HG02852 (cell line): ENCODE measurements around the gene MAT2A.

Experiments
- ATAC-seq: cut with Tn5 transposase; IDR thresholded peaks from one replicate; pipeline ENCODE4 v1.9.1; 2021; ENCODE audit warnings: mild to moderate bottlenecking, moderate library complexity; ENCODE audit not compliant: unreplicated experiment

MAT2A gene

DNA sequence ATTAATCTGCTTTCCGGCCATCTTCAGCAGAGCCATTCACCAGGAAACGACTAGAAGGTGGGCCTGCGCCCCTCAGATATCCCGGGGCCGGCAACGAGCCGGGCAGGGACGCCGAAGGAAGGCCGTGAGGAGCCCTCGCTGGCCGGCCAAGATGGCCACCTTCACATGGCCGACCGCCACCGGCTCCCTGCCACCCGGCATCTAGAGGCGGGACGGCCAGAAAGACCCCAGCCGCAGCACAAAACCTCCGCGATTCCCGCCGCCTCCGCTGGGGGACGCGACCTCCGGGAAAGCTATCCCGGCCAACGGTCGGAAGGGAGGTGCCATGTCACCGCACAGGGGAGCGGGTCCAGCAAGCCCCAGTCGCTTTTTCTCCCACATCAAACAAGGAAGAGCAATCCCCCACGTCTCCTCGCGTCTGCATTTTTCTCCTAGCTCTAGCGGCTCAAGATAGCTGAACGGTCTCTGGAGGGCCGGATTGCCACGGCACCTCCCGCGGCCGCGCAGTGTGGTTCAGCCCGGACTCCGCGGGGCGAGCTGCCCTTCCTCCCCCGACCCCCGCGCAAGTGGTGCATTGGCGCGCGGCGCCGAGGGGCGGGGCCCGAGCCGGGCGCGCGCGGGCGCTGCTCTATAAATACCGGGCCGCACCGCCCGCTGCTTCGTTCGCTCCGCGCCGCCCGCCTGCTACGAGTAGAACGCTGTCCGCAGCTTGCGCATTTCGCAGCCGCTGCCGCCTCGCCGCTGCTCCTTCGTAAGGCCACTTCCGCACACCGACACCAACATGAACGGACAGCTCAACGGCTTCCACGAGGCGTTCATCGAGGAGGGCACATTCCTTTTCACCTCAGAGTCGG lies at the start of gene MAT2A:
Gene MAT2A (plus strand): TSS at position 662 of the 854 bp plus-strand sequence. CDS start 120 bp downstream, at position 782.
- peak; percentile 72 for ATAC-seq

DNA sequence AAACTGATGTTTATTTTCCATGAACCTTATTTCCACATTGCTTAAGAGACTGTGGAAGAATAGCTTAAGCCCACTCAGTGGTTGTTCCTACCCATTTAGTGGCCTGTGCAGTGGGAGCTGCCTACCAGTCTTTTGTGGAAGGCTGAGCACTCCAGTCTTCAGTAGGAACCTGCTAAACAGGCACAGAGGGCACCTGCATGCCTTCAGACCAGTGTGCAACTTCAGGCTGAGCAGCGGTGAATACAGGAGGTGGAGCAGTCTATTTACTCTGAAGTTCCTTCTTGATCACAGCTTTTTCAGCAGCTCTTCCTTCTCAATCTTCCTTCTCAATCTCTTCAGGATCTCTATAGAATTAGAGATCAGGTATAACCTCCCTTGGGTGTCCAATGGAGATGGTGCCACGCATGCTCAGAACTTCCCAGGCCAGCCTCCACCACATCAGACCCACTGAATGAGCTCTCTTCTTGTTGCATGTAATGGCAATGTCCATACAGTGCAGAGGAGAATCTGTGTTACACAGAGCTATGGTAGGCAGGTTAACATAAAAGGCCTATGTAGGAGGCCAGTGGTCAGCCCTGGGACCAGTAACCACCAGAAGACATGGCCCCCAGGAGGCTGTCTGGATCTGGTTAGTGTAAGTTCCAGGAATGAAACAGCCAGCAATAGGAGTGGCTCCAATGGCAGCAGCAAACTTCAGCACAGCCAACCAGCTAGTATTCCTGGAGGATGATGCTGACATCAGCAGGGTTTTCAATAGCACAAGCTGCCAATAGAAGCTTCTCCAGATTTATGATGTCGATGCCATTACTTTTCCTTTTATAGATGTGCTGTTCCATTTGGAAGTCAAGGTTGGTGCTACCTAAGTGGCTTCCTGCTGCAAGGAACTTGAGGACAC lies 47.9 kb upstream of the MAT2A start:
- no peak for ATAC-seq

DNA sequence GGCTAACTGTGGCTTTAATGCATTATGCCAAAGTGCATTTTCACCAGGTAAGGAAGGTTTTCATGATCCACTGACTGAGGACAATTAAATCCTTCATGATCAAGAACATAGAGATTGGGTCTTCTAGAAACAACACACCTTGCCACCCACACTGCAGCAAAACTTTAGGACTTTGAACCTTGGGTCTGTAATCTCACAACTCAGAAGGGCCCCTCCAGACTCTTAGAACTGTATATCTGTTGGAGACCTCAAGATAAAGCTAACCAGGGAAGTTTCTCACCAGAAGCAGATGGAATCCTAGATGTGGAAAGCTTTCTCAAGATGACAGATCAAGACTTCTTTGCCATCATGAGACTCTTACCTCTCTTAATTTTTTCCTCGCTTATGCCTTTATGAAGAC lies 42.5 kb upstream of the MAT2A start:
- ATAC-seq: no peak

DNA sequence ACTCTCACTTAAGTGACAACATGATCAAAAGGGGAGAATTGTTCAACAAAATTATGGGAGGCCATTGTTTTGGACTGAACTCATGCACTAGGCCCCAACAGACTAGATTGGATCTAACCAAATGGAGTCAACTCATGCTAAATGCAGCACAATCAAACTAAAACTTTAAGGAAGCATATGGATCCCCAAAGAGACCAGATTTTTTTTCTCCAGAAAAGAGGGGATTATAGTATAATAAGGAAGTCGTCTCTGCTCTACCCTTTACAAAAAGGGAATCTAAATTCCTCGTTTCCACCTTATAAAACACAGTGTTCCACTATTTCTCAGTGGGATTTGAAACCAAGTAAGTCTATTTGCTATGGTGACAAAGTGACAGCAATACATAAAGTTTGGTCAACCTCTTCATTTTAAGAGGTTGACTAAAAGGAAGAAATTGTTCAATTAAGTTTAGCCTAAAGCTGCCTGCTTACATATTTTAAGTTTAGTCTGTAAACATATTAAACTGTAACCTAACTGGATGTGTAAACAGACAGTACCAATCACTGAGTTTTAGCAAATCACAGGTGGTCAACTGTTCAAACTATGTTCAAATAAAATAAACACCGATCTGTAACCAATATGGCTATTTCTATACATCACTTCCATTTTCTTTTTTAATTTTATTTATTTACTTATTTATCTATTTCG lies 40.9 kb upstream of the MAT2A start:
- no peak for ATAC-seq

DNA sequence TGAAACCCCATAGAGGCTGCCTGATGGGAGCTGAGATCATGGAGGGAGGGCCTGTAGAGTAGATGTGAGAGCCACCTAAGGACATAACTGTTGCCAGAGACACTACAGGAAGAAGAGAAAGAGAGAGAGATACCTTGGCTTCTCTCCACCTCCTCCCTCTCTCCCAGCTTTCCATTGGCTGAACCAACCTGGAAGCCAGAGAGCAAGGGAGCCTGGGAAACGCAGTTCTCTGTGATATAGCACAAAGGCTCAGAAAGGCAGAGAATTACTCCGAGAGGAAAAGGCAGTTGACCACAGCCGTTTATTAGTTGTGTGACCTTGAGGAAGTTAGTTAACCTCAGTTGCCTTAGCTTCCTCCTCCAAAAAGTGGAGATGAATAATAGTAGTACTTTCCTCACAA lies 37.7 kb upstream of the MAT2A start:
- ATAC-seq: no peak

DNA sequence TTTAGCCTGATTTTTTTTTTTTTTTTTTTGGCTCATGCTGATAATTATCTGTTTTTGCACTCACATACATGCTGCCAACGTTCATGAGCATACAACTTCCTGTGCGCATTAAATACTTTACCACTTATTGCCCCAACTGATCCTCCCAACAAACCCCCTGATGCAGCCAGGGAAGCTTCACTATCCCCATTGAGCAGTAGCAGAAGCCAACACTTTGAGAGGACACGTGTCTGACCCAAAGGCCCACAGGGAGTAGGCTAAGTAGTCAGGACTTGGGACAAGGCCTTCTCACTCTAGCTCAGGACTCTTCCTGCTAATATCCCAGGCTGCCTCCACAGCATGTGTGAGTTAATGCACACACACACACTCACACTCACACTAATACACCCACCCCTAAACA lies 36.2 kb upstream of the MAT2A start:
- no peak for ATAC-seq

DNA sequence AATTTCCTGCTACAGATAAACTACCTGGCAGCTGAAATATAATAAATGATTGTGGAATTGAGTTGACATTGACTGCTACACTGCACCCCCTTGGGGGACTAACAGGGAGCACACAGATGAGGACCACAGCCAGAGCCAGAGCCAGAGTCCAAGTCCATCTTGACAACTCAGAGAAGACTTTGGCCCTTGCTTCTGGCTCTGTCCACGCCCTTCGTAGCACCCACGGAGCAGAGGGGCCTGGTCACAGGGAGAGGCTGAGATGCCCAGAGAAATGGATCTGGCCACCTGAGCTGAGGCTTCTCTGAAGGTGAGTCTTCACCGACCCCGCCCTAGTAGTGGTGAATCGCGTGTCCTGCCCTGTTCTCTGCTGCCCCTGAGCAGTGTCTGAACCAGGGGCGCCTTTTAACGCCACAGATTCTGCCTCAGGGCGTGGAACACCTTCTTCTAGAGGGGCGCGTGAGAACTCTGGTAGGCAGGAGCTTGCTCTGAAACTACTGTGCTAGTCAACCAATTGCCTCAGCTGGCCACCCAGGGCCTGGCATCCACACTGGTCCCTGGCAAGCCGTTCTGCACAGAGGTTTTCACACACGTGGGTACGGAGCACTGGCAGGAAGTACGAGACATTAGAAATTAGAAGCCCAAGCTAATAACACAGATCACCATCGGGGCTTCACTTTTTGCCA lies 35.7 kb upstream of the MAT2A start:
- no peak for ATAC-seq

DNA sequence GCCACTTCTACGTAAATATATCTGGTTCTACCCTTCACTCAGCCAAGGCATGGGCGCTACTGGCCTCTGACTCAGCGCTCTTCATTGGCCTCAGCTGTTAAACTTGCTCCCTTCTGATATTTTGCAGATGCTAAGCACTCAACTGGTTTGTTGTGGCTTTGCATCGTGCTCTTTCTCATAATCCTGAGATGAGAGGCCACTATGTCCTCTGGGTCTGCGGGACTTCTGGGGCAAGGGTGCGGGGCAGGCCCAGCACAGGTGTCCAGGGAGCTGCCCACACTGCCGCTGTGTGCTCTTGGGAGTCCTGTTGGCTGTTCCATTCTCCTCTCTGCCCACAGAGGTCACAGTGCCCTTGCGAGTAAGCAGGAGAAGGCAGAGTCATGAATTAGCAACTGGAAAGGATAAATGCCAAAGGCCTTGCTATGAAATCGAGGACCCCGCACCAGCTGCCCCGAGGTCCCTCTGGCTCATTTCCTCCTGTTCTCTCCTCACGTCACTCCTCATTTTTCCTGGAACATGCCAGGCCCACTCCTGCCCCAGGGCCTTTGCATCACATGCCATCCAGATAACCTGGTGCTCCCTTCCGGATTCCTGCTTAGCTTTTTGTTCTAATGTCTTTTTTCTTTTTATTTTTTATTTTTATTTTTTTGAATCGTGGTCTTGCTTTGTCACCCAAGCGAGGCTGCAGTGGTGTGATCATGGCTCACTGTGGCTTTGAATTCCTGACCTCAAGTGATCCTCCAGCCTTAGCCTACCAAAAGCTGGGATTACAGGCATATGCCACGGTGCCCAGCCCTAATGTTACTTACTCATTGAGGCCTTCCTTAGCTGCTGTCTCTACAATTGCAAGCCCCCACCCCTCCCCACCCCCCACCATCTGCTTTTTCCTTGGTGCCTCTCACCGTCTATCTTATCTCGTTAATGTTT lies 34.9 kb upstream of the MAT2A start:
- no peak for ATAC-seq

DNA sequence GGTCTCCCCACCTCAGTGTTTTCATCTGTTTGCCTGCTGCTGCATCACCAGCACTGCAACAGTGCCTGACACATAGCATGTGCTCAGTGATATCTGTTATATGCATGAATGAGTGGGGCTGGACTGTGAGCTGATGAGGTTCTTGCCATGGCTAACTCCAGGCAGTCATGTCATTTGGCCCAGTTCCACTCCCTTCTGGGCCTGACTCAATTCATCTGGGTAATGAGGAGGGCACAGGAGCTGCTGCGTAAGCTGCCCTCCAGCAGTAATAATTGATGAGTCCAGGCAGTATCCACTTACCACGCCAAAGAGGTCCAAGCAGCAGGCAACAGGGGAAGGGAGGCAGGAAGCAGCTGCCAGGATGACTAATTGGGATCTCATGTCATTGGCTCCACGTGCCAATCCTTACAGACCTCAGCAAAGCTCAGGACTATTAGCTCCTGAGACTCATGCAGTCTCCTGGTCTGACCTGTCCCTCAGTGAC lies 34.1 kb upstream of the MAT2A start:
- ATAC-seq: no peak

DNA sequence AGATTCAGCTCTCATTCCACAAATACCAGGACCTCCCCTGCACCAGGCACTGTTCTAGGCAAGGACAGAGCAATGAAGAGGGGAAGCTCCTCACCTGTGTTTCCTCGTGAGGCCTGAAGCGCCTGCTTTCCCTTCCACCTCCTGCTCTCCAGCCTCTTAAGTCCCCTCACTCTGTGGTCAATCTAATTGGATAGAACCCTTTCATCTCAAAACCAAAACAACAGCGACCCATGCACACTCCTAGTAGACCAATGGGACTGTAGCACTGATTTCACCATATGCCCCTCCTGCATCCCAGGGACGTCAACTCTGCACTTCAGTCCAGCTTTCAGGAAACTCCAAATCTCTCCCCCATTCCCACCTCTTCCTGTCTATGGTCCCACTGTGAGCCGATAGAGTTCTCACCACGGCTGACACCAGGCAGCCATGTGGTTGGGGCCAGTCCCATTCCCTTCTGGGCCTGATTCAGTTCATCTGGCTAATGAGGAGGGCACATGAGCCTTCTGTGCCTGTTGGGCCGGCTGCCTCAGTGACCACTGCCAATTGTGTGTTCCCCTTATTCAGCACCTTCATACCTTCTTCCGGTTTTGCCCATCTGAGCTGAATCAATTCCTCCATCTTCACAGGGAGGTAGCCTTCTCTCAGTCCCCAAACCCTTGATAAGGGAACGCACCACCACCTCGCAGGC lies 33.3 kb upstream of the MAT2A start:
- ATAC-seq: no peak

DNA sequence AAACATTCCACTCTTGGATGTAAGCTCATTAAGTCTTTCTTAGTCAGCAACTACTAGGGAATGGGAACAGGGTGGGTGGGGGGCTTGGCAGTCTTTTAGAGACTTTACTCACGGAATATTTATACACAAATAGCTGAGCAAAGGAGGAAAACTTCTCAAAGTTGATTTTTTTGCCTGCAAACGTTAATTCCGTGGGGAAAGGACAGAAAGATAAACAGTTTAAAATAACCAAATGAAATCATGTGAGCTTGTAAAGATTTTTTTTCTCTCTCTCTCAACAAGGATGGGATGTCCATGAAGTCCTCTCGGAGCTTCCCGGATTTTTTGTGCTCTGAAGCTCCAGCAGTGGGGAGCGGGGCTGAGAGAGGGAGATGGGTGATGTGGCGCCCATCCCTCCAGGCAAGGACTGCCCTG lies 32.2 kb upstream of the MAT2A start:
- no peak for ATAC-seq

DNA sequence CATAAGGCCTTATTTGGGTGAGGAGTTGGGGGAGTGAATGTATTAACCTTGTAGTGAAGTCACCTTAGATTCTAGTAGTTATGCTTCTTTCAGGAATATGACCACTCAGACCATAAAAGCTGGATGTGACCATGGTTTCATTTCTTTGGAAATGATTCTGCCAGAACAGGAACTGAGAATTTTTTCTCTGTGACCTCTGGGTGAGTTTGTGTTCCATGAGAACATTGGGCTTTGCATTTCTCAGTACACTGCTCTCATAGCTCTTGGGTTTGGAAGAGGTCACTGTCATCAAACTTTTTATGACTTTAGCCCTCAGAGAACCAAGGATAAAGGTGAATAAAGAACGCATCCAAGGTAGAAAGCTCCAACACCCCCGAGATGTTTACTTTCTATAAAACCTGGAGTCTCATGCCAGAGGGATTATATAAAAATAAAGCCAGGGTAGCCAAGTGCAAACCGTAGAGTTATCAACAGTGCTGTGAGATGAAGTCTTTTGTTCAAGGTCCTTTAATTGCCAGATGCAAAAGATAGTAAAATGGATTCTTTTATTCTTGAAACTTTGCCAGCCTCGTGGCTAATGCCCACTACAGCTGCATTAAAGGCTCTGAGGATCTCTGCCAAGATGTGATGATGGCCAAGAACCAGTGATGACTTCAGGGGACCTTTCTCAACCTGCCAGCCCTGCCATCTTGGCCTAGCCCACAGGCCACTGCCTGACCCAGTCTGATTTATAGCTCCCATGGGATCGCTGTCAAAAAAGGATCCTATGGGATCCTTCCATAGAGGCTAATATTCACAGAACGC lies 27.8 kb upstream of the MAT2A start:
- ATAC-seq: no peak

DNA sequence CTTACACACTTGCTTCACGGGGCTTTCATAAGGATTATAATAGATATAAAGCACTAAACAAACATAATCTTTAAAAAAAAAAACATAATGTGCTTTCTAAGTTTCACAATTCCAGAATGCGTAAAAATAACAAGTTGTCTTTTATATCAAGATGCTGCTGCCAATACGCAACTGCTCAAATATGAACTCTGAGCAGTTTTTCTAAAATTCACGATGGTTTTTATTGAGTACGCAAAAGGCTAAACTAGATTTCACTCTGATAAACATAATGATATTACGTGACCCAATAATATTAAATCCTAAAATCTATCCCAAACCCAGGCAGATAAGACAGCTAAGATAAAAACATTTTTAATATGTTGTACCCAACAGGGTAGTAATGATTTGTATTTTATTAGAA lies 24.6 kb upstream of the MAT2A start:
- ATAC-seq: no peak

DNA sequence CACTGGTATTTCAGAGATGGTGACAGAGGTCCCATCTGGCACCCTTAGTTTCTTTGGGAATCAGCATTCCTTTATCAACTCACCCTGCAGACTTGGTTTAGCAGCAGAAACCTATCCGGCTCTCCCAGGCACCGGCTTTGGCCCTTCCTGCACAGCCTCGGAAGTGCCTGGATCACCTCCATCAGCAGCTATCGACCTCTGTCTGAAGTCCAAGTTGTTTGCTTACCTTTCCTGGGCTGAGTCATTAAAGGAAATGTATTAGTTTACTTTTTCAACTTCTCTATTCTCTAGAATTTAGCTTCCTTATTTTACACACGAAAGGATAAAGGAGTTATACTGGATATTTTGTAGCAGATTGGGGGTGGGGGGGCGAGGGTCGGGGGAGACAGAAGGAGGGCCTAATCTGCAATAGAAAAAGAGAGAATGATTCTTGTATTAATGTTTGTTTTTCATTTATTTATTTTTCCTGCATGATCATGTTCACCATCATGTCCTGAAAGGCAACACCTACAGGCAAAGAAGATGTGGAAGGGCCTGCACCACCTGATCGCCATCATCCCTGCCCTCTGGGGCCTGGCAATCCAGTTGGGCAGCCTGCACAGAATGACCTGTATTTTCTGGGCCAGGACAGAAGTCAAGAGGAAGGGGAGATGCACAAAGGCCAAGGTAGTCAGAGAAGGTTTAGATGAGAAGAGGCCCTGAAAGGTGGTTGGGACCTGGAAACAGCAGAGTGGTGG lies 22.1 kb upstream of the MAT2A start:
- ATAC-seq: no peak

DNA sequence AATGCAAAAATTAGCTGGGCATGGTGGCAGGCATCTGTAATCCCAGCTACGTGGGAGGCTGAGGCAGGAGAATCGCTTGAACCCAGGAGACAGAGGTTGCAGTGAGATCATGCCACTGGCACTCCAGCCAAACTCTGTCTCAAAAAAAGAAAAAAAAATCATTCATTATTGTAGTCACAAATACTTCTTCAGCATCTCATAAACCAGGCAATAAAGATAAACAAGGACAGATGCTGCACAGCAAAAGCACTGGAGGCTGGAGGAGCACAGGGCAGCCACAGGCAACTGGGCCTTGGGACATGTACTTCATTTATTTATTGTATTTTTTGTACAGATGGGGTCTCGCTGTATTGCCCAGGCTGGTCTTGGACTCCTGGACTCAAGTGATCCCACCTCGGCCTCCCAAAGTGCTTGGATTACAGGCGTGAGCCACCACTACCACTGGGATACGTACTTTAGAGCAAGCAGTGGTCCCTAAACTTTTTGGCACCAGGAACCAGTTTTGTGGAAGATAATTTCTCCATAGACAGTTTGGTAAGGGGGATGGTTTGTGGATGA lies 16.8 kb upstream of the MAT2A start:
- no peak for ATAC-seq

DNA sequence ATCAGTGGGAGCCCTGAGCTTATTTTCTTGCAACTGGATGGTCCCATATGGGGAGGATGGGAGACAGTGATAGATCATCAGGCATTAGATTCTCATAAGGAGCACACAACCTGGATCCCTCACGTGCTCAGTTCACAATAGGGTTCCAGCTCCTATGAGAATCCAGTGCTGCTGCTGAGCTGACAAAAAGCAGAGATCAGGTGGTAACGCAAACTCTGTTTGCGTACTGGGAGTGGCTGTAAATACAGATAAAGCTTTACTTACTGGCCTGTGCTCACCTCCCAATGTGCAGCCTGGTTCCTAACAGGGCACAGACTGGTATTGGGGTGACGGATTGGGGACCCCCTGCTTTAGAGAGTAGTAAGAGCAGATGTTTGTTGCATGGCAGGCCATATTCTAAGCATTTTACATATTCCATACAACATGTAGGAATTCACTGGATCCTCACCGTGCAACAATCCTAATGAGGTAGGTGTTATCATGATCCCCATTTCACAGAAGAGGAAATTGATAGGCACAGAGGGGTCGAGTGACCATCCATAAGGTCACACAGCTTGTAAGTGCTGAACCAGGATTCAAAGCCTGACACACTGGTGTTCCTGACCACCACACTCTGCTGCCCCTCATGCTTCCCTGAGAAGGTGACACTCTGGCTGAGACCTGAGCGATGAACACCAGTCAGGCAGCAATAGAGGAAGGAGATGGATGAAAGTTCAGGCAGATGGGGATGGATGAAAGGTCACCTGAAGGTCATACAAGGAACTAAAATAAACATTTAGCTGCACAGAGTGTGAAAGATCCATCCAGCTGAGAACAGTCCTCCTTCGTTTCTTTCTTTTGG lies 15.7 kb upstream of the MAT2A start:
- no peak for ATAC-seq
